Psoas muscle (tissue), 8 donors: ENCODE measurements around the gene HYOU1. TPM values are rescaled to one million over a fixed set of nuclear protein-coding genes. Genes with fewer than 3 reads are reported as not detected.
"Not testable (repeated sequence)": the region's sequence is repeated elsewhere in the genome, so short reads cannot be mapped to it uniquely, and the experiment has no call there.

Experiments
- ATAC-seq, 4 donors: fragments of 200-7000 bp; cut with Tn5 transposase; one replicate each; pipeline ENCODE4 v1.9.1; 2020; ENCODE audit warnings: moderate library complexity in 3 of 4, mild to moderate bottlenecking in 2 of 4
- DNase-seq, 2 donors: peaks; one replicate each; pipeline ENCODE4 v3.0.0-alpha.2; 2020
- H3K27ac ChIP-seq: fragments of 200-600 bp; one replicate; pipeline ENCODE4 v1.8.0; 2022
- H3K27me3 ChIP-seq, 3 donors: fragments of 200-600 bp in 1 of 3; one replicate each; pipeline versions ENCODE4 v1.6.1 to v1.8.0; 2013 to 2022; ENCODE audit warnings: low read length in 2 of 3, mild to moderate bottlenecking in 2 of 3, moderate library complexity in 1 of 3; ENCODE audit not compliant: insufficient read depth in 3 of 3
- H3K36me3 ChIP-seq, 2 donors: fragments of 200-600 bp in 1 of 2; one replicate each; pipeline versions ENCODE4 v1.6.1 to v1.8.0; 2013 to 2022; ENCODE audit warnings: low read depth in 1 of 2, mild to moderate bottlenecking in 1 of 2, moderate library complexity in 1 of 2; ENCODE audit not compliant: insufficient read depth in 1 of 2
- H3K4me1 ChIP-seq: fragments of 200-600 bp; one replicate; pipeline ENCODE4 v1.8.0; 2022
- H3K4me3 ChIP-seq: fragments of 200-600 bp; one replicate; pipeline ENCODE4 v1.8.0; 2022; ENCODE audit warnings: mild to moderate bottlenecking
- H3K9me3 ChIP-seq: fragments of 200-600 bp; one replicate; pipeline ENCODE4 v1.8.0; 2022
- WGBS, 3 donors: extraction: QIAGEN DNeasy Blood & Tissue Kit; methylation state at CpG; one replicate each; pipeline versions ENCODE4 v1.1.6 to v1.1.7; 2013; 5-methylcytosine and 5-hydroxymethylcytosine counted together
- intact Hi-C, 2 donors: fragments of 100-400 bp; cut with DNase I; formaldehyde crosslinking; loops; one replicate each; pipeline versions ENCODE4 v1.11.0 to v1.14.2; 2022
- polyA plus RNA-seq, 3 donors: library from polyadenylated mRNA; stranded (reverse); fragments of 200-250 nt; gene quantifications; one replicate each; pipeline ENCODE4 v1.2.3, GENCODE V29; 2013
- total RNA-seq, 4 donors: library from RNA; stranded (reverse); fragmentation: NEBNext Ultra II Directional in 2 of 4; extraction: Animal tissue kit (Norgen Biotek cat#: 25700) in 2 of 4; gene quantifications; one replicate each; pipeline versions ENCODE4 v1.2.1 to v1.2.4, GENCODE V29; 2021 to 2023
- TF ChIP-seq, protein P1 (sequence below): fragments of 200-600 bp; IDR thresholded peaks from one replicate; pipeline ENCODE4 v1.8.0; 2022; ENCODE audit warnings: antibody characterized with exemption
- donor health status: healthy with polysubstance abuse.
- donor health status: DM: no; HTN: no; CAD: no; lungs with moderate emphysema.
- donor health status: Bipolar disorder and iron deficiency.
- donor health status: healthy.
- donor health status: DM: yes; HTN: yes; CAD: no.
- donor health status: DM: no; HTN: no; CAD: no.
- donor health status: DM: no; HTN: no; CAD: no.
- donor health status: DM: yes; HTN: yes; CAD: no.

HYOU1 gene
- total and polyA plus RNA-seq, 7 donors = 21.2 to 46.2 (median 31.0) TPM

DNA sequence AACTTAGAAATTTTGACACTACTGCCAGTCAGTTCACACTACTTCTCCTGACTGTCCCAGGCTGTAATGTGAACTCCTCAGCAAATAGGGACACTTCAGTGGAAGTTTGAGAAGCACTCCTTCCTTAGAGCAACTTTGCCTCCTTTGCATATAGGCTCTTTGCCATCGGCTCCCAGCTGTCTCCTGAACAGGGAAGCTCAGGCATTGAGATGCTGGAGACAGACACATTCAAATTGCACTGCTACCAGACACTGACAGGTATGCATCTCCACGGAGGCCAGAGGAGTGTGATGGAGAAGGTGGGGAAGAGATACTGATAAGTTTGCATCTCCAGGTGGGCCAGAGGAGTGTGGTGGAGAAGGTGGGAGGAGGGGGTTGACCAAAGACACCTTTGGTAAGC, 37.0 kb downstream of the HYOU1 start:
- peak overlapping the region; percentile 94 for H3K27ac ChIP-seq
- peak overlapping the region; percentile 88 for H3K4me3 ChIP-seq
- H3K4me1 ChIP-seq = peaks cover 65% of the 10 kb centered on the region
- no peaks in the 10 kb centered on the region for H3K27me3 ChIP-seq
- TF ChIP-seq, protein P1, sequence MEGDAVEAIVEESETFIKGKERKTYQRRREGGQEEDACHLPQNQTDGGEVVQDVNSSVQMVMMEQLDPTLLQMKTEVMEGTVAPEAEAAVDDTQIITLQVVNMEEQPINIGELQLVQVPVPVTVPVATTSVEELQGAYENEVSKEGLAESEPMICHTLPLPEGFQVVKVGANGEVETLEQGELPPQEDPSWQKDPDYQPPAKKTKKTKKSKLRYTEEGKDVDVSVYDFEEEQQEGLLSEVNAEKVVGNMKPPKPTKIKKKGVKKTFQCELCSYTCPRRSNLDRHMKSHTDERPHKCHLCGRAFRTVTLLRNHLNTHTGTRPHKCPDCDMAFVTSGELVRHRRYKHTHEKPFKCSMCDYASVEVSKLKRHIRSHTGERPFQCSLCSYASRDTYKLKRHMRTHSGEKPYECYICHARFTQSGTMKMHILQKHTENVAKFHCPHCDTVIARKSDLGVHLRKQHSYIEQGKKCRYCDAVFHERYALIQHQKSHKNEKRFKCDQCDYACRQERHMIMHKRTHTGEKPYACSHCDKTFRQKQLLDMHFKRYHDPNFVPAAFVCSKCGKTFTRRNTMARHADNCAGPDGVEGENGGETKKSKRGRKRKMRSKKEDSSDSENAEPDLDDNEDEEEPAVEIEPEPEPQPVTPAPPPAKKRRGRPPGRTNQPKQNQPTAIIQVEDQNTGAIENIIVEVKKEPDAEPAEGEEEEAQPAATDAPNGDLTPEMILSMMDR = no peak
- 22 to 62% (median 26%) methylated on average over 2 of the region's 2 CpGs for WGBS, 3 donors
- no peaks in the 10 kb centered on the region for H3K9me3 ChIP-seq
- intact Hi-C loops = loop anchor here in 1 of 2 donors (5.0 to 10.0 kb wide), 2 partner anchors 93 to 115 kb away; partner anchors contain the start of gene BCL9L
- ATAC-seq (no peak), DNase-seq (no peak)
- peaks cover 4 to 72% of the 10 kb centered on the region in 2 donors for H3K36me3 ChIP-seq

DNA sequence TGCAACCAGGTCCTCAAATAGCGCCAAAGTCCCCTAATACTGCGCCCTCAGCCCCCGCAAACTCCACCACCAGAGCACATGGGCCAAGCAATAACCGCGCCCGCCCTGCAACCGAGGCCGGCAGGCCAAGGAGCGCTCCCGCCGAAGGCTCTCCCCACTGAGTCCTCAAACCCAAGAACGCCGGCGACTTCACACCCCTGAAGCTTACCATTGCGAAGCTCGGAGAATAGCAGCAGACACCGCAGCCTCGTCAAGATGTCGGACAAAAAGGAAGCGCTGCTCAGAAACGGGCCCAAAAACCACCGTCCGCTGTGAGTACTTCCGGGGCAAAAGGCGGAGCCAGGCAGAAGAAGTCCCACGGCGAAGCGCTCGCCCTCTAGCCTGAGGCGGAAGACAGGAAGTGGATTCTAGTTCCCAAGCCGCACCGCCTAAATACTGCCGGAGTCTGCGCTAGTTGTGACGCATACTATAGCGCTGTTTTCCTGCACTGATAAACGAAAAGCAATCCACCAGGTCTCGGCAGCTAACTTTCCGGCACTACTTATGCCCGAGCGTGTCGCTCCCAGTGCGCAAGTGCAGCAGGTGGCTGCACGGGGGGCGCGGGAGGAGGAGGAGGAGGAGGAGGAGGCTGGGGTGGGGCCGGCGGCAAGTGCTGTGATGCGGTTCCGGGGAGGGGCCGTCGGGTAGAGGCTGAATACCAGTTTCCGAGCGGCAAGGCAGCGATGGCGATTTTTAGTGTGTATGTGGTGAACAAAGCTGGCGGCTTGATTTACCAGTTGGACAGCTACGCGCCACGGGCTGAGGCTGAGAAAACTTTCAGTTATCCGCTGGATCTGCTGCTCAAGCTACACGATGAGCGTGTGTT, 38.7 kb downstream of the HYOU1 start, which contains the start of the genes RPS25 and TRAPPC4:
Gene RPS25 (minus strand): TSS at position 270 of the 865 bp plus-strand sequence. CDS start 59 bp downstream, at position 211.
Gene TRAPPC4 (plus strand): TSS at position 693 of the 865 bp plus-strand sequence. CDS start 30 bp downstream, at position 723.
- Histone ChIP-seq H3K4me3 (peak within 1 kb of the TSS; percentile 88), H3K27ac (peak within 1 kb of the TSS; percentile 94), H3K9me3 (no peaks in the 10 kb centered on the region), H3K36me3 (peaks cover 5 to 70% of the 10 kb centered on the region in 2 donors), H3K27me3 (no peaks in the 10 kb centered on the region), H3K4me1 (peaks cover 48% of the 10 kb centered on the region)
- ATAC-seq (peak; percentile 93 to 95 (median 94)), DNase-seq (peak; percentile 96 to 97)
- 0% methylated on average over 58 to 63 of the region's 63 CpGs for WGBS, 3 donors
- TF ChIP-seq, protein P1 = no peak
- intact Hi-C loops = loop anchor here in 1 of 2 donors (5.0 to 10.0 kb wide), 2 partner anchors 91 to 114 kb away; partner anchors contain the start of gene BCL9L

DNA sequence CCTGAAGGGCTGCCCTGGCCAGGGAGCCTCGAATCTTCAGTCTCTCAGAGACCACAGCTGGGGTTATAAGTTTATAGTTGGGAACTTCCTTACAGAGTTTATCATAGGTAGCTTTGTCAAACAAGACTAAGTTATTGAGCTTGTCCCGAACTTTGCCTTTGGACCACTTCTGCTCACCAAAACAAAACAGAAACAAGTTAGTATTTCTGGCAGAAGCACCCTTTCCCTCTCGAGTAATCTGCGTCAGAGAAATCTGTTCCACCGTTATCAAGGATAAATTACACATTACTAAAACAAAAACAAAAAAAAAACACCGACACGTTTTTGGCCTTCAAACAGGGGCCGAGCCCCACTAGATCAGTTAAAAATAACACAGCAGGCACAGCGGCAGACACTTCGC, 39.6 kb downstream of the HYOU1 start:
- not testable (repeated sequence) for H3K27me3 ChIP-seq, ATAC-seq, DNase-seq, H3K9me3 ChIP-seq
- Histone ChIP-seq H3K36me3 (peaks cover 5 to 69% of the 10 kb centered on the region in 2 donors), H3K4me1 (peaks cover 42% of the 10 kb centered on the region), H3K27ac (peak overlapping the region; percentile 94), H3K4me3 (peak overlapping the region; percentile 88)
- intact Hi-C loops = loop anchor here in 1 of 2 donors (5.0 to 10.0 kb wide), 2 partner anchors 90 to 113 kb away; partner anchors contain the start of gene BCL9L
- WGBS, 3 donors = 2 to 3% (median 2%) methylated on average over 10 of the region's 10 CpGs

DNA sequence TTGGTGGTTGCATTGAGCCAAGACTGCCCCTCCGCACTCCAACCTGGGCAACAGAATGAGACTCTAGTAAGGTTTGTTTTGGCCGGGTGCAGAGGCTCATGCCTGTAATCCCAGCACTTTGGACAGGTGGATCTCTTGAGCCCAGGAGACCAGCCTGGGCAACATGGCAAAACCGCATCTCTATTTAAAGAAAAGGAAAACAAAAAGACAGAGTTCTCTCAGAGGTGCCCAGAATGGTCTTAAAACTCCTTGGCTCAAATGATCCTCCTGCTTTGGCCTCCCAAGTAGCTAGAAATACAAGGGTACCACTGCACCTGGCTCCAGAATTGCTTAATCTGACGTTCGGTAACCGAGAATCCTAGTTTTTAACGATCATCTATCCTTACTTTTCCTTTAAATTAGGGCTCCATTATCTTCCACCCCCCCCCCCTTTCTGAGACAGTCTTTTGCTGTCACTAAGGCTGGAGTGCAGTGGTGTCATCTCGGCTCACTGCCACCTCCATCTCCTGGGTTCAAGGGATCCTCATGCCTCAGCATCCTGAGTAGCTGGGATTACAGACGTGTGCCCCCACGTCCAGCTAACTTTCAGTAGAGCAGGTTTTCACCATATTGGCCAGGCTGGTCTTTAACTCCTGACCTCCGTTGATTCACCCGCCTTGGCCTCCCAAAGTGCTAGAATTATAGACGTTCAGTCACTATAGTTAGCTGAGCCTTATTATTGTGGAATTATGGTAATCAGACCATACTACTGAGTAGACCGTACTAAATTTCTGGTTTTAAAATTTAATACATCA, 40.6 kb downstream of the HYOU1 start:
- Histone ChIP-seq H3K27ac (peak overlapping the region; percentile 94), H3K9me3 (no peaks in the 10 kb centered on the region), H3K4me3 (peak overlapping the region; percentile 88), H3K36me3 (peaks cover 5 to 69% of the 10 kb centered on the region in 2 donors), H3K4me1 (peaks cover 37% of the 10 kb centered on the region), H3K27me3 (no peaks in the 10 kb centered on the region)
- no peak for DNase-seq
- TF ChIP-seq, protein P1 = no peak
- intact Hi-C loops = loop anchor here in 1 of 2 donors (5.0 to 10.0 kb wide), 2 partner anchors 89 to 112 kb away; partner anchors contain the start of gene BCL9L
- ATAC-seq = no peak
- 58 to 71% (median 61%) methylated on average over 14 of the region's 14 CpGs for WGBS, 3 donors
